ENCODE data around the gene BDKRB2.

BDKRB2 gene

GRCh38 chr14:96204151-96205058 is at the start of gene BDKRB2:
Gene BDKRB2, plus strand, starts transcription at chr14:96204839. Its CDS starts 32,269 bp downstream, at chr14:96237108.
- no peak for DNase-seq (ENCODE audit: low spot score)

- DNase-seq (ENCODE audit: low spot score) = no peak
Observed at GRCh38 chr14:96154900-96155299, 49.7 kb upstream of the BDKRB2 start.

- DNase-seq (ENCODE audit: low spot score) = no peak
Observed at GRCh38 chr14:96156804-96157760, 47.6 kb upstream of the BDKRB2 start.

- DNase-seq (ENCODE audit: low spot score) = no peak
Observed at GRCh38 chr14:96158735-96159134, 45.9 kb upstream of the BDKRB2 start.

- DNase-seq (ENCODE audit: low spot score) = no peak
Observed at GRCh38 chr14:96160076-96160912, 44.3 kb upstream of the BDKRB2 start.

GRCh38 chr14:96160913-96161310 is 43.7 kb upstream of the BDKRB2 start:
- DNase-seq (ENCODE audit: low spot score) = no peak

- DNase-seq (ENCODE audit: low spot score) = no peak
Observed at GRCh38 chr14:96161636-96162035, 43.0 kb upstream of the BDKRB2 start.

GRCh38 chr14:96162265-96162664 is 42.4 kb upstream of the BDKRB2 start:
- DNase-seq (ENCODE audit: low spot score) = no peak

- no peak for DNase-seq (ENCODE audit: low spot score)
Observed at GRCh38 chr14:96162741-96163140, 41.9 kb upstream of the BDKRB2 start.

GRCh38 chr14:96164861-96165490 is 39.7 kb upstream of the BDKRB2 start:
- DNase-seq (ENCODE audit: low spot score) = no peak

GRCh38 chr14:96165493-96166436 is 38.9 kb upstream of the BDKRB2 start:
- no peak for DNase-seq (ENCODE audit: low spot score)

GRCh38 chr14:96166461-96167223 is 38.0 kb upstream of the BDKRB2 start:
- DNase-seq (ENCODE audit: low spot score) = no peak

GRCh38 chr14:96167224-96168148 is 37.2 kb upstream of the BDKRB2 start:
- no peak for DNase-seq (ENCODE audit: low spot score)

- DNase-seq (ENCODE audit: low spot score) = no peak
Observed at GRCh38 chr14:96168581-96168980, 36.1 kb upstream of the BDKRB2 start.

- no peak for DNase-seq (ENCODE audit: low spot score)
Observed at GRCh38 chr14:96170961-96171592, 33.6 kb upstream of the BDKRB2 start.

GRCh38 chr14:96173636-96174475 is 30.8 kb upstream of the BDKRB2 start:
- DNase-seq (ENCODE audit: low spot score) = no peak

- no peak for DNase-seq (ENCODE audit: low spot score)
Observed at GRCh38 chr14:96176275-96176674, 28.4 kb upstream of the BDKRB2 start.

All from CD4-positive, alpha-beta T cell treated with Interleukin-6 at 100 ng/mL for 8 hours (primary cell).